NCI-H226 (cell line): ENCODE data around the gene DIPK2A.

ENCODE experiments used
- DNase-seq: peaks from one replicate; pipeline ENCODE4 v3.0.0-alpha.2; 2015

Gene DIPK2A, protein sequence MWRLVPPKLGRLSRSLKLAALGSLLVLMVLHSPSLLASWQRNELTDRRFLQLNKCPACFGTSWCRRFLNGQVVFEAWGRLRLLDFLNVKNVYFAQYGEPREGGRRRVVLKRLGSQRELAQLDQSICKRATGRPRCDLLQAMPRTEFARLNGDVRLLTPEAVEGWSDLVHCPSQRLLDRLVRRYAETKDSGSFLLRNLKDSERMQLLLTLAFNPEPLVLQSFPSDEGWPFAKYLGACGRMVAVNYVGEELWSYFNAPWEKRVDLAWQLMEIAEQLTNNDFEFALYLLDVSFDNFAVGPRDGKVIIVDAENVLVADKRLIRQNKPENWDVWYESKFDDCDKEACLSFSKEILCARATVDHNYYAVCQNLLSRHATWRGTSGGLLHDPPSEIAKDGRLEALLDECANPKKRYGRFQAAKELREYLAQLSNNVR

DNA sequence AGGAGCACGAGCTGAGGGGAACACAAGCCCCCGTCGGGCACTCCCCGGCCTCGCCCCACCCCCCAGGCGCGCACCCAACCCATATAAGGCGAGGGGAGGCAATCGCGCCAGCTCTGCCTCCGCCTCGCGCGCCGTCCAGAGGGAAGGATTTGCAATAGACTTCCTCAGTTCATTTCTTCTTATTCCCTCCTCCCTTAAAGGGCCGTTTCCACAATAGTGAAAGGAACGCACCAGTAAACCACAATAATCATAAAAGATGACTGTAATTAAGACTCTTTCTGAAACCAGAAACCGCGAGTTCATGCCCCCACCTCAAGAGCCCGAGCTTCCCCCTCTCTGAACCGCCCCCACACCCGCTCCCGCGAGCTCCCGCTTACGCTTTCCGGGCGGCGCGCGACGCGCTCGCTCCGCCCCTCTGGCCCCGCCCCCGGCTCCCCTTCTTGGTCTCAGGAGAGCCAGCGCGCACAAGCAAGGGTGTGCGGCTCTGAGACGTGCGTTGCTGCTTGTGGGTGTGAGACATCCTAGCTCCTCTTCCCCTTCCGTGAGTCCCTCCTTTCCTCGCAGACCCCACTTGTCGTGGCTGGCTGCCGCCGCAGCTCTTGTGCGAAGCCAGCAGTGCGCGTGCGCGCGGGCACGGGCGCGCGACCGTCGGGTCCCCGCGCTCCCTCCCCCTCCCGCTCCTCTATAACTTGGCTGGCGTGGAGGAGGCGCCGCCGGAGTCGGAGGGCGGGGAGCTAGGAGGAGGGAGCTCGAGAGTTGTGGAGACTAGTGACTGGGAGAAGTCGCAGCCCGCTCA is at the start of gene DIPK2A:
TSS of gene DIPK2A (plus strand) at position 465 of the 796 bp plus-strand sequence. CDS start 510 bp downstream, outside the sequence.
- peak; percentile 95 for DNase-seq

DNA sequence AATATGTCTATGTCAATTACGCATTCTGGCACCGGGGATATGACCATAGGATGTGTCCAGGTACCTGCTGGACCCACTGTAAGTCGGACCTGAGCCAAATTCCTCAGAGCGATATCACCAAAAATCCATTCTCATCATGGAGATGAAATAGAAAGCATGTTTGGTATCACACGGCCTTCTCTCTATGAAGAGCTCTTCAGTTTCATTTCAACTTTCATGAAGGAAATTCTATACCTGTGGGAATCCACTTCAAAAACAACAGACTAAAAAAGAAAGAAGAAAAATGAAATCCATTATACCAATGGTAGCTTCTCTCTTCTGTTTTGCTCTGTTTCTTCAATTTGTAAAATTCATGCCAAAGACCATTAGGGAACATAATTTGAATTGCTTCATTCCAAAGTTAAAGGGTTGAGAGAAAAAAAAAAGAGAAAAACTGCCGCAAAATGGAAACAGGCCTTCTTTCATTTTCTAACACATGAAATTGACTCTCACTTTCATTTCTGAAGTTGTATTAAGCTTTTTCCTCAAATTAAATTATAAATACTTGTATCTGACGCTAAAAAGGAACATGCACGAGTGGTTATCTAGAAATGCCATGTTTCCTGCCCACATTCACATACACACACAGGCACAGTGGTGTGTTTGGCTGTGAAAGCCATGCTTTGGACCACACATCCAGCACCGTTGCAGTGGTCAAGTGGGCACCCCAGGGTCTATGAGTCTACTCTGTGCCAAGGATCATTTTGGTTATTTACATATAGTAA is 46.9 kb upstream of the DIPK2A start:
- no peak for DNase-seq

DNA sequence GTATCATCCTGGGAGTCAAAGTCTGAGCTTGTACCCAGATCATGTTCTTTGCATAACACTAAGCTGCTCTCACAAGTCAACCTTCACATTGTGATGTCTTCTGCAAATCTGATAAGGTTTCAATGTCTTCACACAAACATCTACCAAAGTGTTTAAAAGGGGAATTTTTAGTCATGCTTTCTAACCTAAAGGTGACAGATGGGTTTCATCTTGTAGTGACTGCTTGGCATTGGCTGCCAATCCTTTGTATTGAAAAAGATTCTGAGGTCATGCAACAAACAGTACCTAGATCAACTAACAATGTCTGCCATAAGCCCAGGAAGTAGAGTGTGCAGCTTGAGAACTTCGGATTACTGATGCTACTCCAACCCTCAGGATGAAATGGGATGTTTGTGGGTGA is 43.6 kb upstream of the DIPK2A start:
- no peak for DNase-seq

DNA sequence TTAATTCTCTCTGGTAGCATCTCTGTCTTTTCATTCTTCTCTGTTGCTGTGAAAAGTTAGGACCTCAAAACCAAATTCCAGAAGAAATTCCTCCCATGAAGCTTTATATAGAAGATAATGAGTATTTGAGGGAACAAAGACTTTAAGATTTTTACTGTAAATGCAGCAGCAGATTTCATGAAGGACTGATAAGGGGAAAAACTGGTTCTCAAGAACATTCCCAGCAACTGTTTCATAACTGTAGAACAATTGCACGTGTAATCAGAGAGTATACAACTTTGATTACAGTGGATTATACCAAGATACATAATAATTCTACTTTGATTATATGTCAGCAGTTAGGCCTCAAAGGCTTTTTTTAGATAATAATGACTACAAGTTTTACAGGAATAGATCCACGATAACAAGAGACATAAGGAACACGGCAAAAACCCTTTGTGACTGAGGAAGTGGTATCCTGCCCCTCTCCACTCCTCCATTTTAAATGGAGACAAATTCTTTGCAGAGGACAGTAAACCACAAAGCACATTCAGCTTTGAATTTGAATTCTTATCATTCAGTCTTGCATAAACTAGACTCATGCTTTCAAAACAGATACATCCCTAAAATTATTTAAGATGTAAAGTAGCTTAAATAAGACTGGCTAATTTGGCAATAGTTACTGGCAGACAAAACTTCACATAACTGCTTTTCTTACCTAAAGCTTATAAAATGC is 42.9 kb upstream of the DIPK2A start:
- DNase-seq: no peak

DNA sequence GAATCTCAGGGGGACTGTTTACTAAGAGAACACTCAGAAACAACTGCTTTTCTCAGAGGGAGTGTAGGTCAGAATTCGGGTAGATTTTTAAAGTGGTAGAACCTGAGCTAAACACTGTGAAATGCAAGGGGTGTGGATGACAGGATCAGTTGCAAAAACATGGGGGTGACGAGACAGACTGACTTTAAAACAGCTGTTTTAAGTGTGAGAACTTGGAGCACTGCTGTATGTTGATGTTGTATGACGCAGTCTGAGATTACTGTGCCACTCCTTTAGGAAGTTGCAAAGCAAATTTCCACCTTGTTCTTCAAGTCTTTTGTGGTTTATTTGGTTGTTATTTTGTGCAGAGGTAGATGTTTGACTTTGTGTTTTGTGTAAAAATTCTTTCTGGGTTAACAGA is 36.8 kb upstream of the DIPK2A start:
- no peak for DNase-seq

DNA sequence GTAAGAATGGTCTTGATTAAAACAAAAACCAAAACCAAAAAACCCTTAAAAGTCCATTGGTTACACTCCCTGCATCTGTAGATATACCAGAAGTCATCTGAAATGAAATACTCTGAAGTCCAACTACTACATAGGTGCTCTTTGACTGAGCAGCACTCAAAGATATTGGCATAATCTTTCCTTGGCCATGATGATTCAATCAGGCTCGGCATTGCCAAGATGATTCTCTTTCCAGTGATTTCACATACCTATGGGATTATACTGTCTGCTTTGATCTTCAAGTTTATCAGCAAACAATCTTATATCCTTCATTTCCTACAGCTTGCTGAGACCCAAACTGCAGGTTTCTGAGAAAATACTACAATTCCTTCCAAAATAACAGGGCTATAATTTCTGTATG is 35.9 kb upstream of the DIPK2A start:
- peak; percentile 46 for DNase-seq

DNA sequence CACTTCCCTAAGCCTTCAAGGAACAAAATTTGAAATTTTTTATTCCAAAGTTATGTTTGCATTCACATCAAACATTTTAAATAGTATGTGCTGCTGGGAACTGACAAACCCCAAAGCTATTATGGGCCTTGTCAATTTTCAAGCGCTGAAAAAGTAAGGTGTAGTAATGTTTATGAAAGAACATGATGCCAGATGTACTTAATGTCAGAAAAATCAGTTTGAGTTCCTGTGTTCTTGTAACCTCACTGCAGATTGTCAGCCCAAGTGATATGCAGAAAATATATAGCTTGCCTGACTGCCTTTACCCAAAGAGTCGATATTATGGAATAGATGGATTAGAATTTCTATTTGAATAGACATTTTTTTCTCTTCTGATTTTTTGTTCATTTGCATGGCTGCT is 20.8 kb upstream of the DIPK2A start:
- DNase-seq: no peak

DNA sequence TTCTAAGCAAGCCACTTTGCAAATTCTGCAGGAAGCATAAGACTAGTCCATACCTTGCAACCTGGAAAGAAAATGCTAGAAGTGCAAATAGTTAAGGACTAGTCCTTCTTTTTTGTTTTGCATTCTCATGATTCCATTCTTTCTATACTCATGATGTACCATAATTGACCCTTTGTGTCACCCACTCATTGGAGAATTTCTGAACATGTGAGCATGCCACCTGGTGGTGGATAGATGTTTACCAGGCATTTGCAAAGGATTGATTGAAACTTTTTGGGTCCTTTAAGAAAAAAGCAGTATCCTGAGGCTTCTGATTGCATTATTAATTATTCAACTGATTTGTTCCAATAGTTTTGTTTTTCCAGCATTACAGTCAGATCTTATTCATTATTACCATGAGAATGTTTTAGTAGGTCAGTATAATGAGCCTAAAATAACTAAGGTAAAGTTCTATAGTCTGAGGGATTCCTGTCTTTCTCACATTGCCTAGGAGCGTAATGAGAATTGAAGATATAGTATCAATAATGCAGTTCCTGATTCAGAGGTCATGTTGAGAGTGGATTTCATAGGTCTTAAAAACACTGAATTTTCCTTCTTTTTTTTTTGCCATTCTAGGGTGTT is 20.2 kb upstream of the DIPK2A start:
- no peak for DNase-seq

DNA sequence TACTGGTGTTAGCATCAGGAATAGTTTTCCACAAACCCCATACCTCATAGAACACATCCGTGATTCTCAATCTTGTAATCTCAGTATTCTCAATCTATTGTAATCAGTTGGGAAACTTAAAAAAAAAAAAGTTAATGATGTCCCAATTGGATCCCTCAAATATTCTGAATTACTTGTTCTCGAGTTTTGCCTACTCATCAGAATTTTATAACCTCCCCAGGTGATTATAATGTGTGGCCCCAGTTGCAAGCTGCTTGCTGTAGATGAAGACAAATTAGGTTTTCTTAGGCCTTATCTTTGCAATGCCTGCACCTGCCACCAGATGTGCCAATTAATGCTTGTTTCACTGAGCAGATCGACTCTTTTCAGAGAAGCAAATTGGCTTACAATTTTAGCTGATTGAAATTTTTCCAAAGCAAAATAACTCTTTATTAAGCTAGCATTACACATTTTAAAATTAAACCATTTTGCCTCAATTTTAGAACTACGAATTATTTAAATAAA is 19.0 kb upstream of the DIPK2A start:
- DNase-seq: no peak

DNA sequence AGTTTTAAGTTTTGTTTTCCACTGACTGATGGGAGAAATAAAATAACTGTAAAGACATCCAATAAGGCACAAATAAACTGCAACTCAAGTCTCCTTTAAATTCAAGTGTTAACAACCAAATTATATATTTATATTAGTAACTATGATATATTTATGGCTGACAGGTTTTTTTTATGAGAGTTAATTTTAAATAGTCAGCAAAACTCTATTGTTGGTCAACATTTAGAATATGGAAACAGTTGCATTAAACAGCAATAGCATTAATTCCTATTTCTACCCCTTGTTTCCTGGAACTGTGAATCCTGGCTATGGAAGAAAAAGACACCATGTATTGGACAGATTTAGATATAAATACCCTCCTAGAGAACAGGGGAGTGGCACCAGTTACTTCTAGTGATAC is 16.5 kb upstream of the DIPK2A start:
- no peak for DNase-seq

DNA sequence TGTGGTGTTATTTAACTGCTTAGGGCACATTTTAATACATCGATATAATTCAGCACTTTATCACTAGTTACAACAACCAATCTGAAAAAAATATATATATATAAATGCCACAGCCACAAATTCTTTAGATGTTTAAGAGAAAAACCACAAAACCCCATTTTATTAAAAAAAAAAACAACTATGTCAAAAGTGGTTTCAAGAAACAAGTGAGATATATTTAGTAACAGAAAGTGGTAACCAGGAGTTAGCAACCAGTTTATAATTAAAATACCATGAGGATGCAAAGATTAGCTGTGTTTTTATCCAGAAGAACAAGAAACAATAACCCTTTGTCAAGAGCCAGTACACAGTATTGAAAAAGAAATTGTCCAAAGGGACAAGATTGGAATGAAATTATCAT is 14.8 kb upstream of the DIPK2A start:
- DNase-seq: no peak

DNA sequence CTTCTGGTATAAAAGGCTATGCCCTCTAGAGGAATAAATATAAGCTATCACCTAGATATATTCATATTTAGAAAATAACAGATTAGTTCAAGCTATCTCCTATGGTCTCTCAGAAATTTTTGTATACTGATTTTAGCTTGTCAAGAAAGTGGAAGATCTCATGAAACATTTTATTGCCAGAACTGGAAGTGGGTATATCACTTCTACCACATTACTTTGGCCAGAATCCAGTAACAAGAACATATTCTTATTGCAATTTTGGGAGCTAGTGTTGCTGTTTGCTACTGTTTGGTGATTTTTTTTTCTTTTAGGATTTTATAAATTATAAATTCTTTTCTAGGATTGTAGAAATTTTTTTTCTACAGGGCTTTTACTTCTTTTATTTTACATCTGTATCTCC is 14.2 kb upstream of the DIPK2A start:
- DNase-seq: no peak

DNA sequence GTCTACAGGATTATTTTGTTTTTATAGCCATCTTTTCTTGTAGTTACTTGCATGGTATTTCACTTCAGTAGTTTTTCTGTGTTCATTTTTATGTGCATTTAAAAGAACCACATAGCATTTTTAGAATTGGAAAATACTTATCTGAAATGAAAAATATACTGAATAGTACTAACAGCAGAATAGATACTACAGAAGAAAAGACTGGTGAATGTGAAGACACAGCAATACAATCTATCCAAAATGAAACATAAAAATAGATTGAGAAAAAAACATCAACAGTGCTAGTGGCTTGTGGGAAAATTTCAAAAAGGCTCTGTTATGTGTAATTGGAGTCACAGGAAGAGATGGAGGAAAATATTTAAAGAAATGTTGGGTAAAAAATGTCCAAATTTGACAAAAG is 12.7 kb upstream of the DIPK2A start:
- no peak for DNase-seq

DNA sequence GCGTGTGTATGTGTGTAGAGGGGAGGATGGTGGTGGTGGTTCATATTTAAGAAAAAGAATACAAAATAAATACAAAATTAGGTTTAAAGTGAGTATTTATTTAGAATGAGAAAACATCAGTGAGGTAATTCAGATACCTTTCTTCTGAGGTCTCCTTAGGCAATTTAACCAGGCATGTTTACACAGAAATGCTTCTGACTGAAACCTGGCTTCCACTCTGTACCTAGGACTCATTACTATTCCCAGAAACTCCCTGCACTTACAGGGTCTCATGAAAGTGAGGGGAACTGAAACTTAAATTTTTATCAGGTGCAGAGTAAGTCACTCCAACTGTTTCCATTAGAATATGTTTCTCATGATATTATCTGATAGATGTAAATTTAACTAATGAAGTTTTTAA is 10.3 kb upstream of the DIPK2A start:
- no peak for DNase-seq

DNA sequence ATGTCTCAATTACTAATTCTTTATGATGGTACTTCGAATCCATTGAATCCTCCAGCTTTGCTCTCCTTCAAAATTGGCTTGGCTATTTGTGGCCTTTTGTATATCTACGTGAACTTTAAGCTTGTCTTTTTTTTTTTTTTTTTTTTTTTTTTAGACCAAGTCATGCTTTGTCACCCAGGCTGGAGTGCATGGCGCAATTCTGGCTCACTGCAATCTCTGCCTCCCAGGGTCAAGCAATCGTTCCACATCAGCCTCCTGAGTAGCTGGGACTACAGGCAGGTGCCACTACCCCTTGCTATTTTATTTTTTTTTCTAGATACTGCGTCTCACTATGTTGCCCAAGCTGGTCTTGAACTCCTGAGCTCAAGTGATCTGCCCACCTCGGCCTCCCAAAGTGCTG is 7.7 kb upstream of the DIPK2A start:
- no peak for DNase-seq

DNA sequence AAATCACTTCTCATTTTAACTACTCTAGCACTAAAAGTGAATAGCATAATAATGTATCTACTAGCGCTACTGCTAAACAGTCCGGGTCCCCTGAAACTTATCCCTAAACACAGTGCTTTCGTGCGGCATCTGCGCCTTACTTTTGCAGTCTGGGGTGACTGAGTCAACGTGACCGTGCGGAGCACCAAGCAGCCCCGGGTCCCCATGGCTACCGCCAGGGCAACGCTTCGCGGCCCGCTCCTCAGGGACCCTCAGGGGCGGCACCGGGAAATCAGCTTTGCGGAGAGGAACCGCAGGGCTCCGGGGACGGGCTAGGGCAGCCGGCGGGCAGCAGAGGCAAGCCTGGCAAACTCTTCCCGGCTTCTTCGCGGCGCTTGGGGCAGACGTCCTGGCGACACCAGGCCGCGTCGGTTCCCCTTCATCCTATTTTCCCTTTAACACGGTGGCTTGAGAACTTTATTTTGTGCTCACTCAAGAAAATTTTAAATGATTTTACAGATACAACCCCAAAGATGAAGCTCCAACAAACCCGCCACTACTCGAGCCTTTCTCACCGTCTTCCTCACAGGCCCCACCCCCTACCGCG is 757 bp upstream of the DIPK2A start:
- peak; percentile 5 for DNase-seq

DNA sequence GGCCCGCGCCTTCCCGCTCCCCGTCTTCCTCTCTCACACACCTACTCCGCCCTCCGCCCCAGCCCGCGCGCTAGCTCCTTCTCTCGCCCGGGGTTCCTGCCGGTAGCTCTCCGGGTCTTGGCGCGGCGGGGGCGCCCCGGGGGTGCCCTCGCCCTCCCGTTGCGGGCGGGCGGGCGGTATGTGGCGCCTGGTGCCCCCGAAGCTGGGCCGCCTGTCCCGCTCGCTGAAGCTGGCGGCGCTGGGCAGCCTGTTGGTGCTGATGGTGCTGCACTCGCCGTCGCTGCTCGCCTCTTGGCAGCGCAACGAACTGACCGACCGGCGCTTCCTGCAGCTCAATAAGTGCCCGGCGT is 507 bp downstream of the DIPK2A start:
- DNase-seq: no peak

DNA sequence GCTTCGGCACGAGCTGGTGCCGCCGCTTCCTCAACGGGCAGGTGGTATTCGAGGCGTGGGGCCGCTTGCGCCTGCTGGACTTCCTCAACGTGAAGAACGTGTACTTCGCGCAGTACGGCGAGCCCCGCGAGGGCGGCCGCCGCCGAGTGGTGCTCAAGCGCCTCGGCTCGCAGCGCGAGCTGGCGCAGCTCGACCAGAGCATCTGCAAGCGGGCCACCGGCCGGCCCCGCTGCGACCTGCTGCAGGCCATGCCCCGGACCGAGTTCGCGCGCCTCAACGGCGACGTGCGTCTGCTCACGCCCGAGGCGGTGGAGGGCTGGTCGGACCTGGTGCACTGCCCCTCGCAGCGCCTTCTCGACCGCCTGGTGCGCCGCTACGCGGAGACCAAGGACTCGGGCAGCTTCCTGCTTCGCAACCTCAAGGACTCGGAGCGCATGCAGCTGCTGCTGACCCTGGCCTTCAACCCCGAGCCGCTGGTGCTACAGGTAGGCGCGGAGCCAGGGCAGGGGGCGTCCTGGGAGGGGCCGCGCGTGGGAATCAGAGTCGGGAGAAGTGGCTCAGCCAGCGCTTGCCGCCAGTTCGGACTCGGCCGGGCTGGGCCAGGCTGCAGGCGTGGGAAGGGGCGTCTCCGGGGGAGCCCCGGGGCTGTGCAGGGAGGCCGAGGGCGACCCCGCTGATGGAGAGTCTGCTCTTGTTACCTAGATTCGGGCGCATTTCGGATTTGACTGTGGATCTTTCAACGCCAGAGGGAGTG is 1.1 kb downstream of the DIPK2A start:
- peak; percentile 65 for DNase-seq

DNA sequence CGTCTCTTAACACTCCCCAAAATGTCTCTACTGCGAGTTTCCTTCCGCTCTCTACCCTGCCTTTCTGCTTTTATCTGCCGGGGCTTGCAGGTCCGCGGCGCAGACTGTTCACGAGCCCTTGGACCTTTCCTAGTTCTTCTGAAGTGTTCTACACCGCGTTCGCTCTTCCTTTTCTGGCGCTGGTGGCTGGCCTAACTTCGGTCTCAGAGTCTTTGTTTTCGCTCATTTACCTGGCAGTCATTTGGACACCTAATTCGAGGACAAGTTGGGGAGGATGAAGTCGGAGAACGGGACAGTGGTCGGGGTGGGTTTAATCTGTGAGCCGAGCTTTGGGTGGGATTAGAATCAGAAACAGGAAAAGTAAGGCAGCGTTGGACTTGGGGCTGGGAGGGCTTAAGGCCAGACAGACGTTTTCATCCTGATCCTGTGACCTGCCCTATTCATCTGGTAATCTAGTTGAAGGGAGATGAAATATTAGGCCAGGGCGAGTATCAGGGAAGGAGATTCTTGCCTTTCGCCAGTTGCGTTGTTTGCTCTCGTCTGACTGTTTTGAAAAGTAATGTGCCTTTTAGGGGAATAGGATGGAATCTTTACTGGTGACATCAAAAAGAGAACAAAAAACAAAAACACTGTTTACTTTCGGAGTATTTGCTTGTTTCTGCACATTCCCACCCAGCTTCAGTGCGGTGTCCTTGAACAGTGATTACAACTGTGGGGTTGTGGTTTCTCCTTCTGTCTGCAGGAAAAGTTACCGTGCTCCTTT is 1.8 kb downstream of the DIPK2A start:
- DNase-seq: peak; percentile 70
